SK-N-SH treated with all-trans-retinoic acid at 6 μM for 48 hours (cell line): ENCODE measurements around the gene MAPK14.

Source experiments
- ESRRG ChIP-seq: fragments of 250-450 bp; sonication (Bioruptor Pico); IDR thresholded peaks from 2 replicates; pipeline ENCODE4 v1.6.1; 2021; ENCODE audit warnings: mild to moderate bottlenecking
- GLIS3 ChIP-seq: fragments of 250-450 bp; sonication (Bioruptor Pico); IDR thresholded peaks from 2 replicates; pipeline ENCODE4 v1.5.0; 2020; ENCODE audit warnings: mild to moderate bottlenecking, moderate library complexity
- OSR1 ChIP-seq: fragments of 250-450 bp; sonication (Bioruptor Pico); IDR thresholded peaks from 2 replicates; pipeline ENCODE4 v1.8.0; 2022; ENCODE audit warnings: moderate library complexity, mild to moderate bottlenecking, inconsistent platforms
- PATZ1 ChIP-seq: fragments of 250-450 bp; sonication (Bioruptor Pico); IDR thresholded peaks from 2 replicates; pipeline ENCODE4 v1.8.0; 2020; ENCODE audit warnings: mild to moderate bottlenecking, moderate library complexity, borderline replicate concordance
- POU6F1 ChIP-seq: fragments of 250-450 bp; sonication (Bioruptor Pico); IDR thresholded peaks from 2 replicates; pipeline ENCODE4 v1.8.0; 2021; ENCODE audit warnings: low read depth, mild to moderate bottlenecking, moderate library complexity, borderline replicate concordance
- RARB ChIP-seq: fragments of 250-450 bp; sonication (Bioruptor Pico); IDR thresholded peaks from 2 replicates; pipeline ENCODE4 v1.8.0; 2021; ENCODE audit warnings: mild to moderate bottlenecking, moderate library complexity
- SNAI2 ChIP-seq: fragments of 250-450 bp; sonication (Bioruptor Pico); IDR thresholded peaks from 2 replicates; pipeline ENCODE4 v1.5.0; 2020; ENCODE audit warnings: mild to moderate bottlenecking, moderate library complexity
- ZC3H10 ChIP-seq: fragments of 250-450 bp; sonication (Bioruptor Pico); IDR thresholded peaks from 2 replicates; pipeline ENCODE4 v1.5.1; 2021; ENCODE audit warnings: mild to moderate bottlenecking, moderate library complexity
- ZFP3 ChIP-seq: fragments of 250-450 bp; sonication (Bioruptor Pico); IDR thresholded peaks from 2 replicates; pipeline ENCODE4 v1.5.0; 2020; ENCODE audit warnings: mild to moderate bottlenecking, moderate library complexity
- TF ChIP-seq, protein P1 (sequence below): fragments of 250-450 bp; sonication (Bioruptor Pico); IDR thresholded peaks from 2 replicates; pipeline ENCODE4 v1.5.0; 2020; ENCODE audit warnings: mild to moderate bottlenecking, moderate library complexity

GRCh38 chr6:36025260-36025931, 2.2 kb upstream of the MAPK14 start:
- no peak for TF ChIP-seq OSR1 (CRISPR knock-in tag)
- TF ChIP-seq, protein P1, sequence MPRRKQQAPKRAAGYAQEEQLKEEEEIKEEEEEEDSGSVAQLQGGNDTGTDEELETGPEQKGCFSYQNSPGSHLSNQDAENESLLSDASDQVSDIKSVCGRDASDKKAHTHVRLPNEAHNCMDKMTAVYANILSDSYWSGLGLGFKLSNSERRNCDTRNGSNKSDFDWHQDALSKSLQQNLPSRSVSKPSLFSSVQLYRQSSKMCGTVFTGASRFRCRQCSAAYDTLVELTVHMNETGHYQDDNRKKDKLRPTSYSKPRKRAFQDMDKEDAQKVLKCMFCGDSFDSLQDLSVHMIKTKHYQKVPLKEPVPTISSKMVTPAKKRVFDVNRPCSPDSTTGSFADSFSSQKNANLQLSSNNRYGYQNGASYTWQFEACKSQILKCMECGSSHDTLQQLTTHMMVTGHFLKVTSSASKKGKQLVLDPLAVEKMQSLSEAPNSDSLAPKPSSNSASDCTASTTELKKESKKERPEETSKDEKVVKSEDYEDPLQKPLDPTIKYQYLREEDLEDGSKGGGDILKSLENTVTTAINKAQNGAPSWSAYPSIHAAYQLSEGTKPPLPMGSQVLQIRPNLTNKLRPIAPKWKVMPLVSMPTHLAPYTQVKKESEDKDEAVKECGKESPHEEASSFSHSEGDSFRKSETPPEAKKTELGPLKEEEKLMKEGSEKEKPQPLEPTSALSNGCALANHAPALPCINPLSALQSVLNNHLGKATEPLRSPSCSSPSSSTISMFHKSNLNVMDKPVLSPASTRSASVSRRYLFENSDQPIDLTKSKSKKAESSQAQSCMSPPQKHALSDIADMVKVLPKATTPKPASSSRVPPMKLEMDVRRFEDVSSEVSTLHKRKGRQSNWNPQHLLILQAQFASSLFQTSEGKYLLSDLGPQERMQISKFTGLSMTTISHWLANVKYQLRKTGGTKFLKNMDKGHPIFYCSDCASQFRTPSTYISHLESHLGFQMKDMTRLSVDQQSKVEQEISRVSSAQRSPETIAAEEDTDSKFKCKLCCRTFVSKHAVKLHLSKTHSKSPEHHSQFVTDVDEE (CRISPR knock-in tag), result no peak
- no peak for TF ChIP-seq ZC3H10 (CRISPR knock-in tag)
- no peak for TF ChIP-seq ZFP3 (CRISPR knock-in tag)
- no peak for TF ChIP-seq PATZ1
- TF ChIP-seq RARB (CRISPR knock-in tag), result no peak
- no peak for TF ChIP-seq POU6F1
- no peak for TF ChIP-seq ESRRG
- no peak for TF ChIP-seq SNAI2 (CRISPR knock-in tag)
- no peak for TF ChIP-seq GLIS3
